ENCODE results near the gene SAMD4B.
A peak's percentile ranks its signal among the peaks of the same experiment; 100 is the strongest.
"Not testable (repeated sequence)": the region's sequence is repeated elsewhere in the genome, so short reads cannot be mapped to it uniquely, and the experiment has no call there.

Gene SAMD4B

GRCh38 chr19:39327363-39328045 lies 14.7 kb upstream of the SAMD4B start:
- no peak overlapping the region for H3K4me3 ChIP-seq (ENCODE audit: low read depth, low read length)
- DNase-seq (ENCODE audit: low read depth) = no peak
- TF ChIP-seq CTCF (IDR thresholded peaks at IDR 0.05; ENCODE audit: low read depth, low read length, missing control alignments) = no peak

- no peak for DNase-seq (ENCODE audit: low read depth)
- TF ChIP-seq CTCF (IDR thresholded peaks at IDR 0.05; ENCODE audit: low read depth, low read length, missing control alignments) = peak; percentile 90
- no peak overlapping the region for H3K4me3 ChIP-seq (ENCODE audit: low read depth, low read length)
These were observed 14.0 kb upstream of the SAMD4B start for GRCh38 chr19:39328046-39328705.

- H3K4me3 ChIP-seq (ENCODE audit: low read depth, low read length) = no peak overlapping the region
- DNase-seq (ENCODE audit: low read depth) = no peak
- TF ChIP-seq CTCF (IDR thresholded peaks at IDR 0.05; ENCODE audit: low read depth, low read length, missing control alignments) = no peak
These were observed 12.3 kb upstream of the SAMD4B start for GRCh38 chr19:39329948-39330347.

- TF ChIP-seq CTCF (IDR thresholded peaks at IDR 0.05; ENCODE audit: low read depth, low read length, missing control alignments) = no peak
- no peak for DNase-seq (ENCODE audit: low read depth)
- H3K4me3 ChIP-seq (ENCODE audit: low read depth, low read length) = no peak overlapping the region
These were observed 9.9 kb upstream of the SAMD4B start for GRCh38 chr19:39332293-39332692.

- not testable (repeated sequence) for DNase-seq (ENCODE audit: low read depth); H3K4me3 ChIP-seq (ENCODE audit: low read depth, low read length)
These were observed 9.5 kb upstream of the SAMD4B start for GRCh38 chr19:39332738-39333137.

GRCh38 chr19:39333507-39333906 lies 8.7 kb upstream of the SAMD4B start:
- no peak for TF ChIP-seq CTCF (IDR thresholded peaks at IDR 0.05; ENCODE audit: low read depth, low read length, missing control alignments)
- no peak for DNase-seq (ENCODE audit: low read depth)

GRCh38 chr19:39334444-39334976 lies 7.7 kb upstream of the SAMD4B start:
- no peak for DNase-seq (ENCODE audit: low read depth)
- H3K4me3 ChIP-seq (ENCODE audit: low read depth, low read length) = peak overlapping the region; percentile 69
- no peak for TF ChIP-seq CTCF (IDR thresholded peaks at IDR 0.05; ENCODE audit: low read depth, low read length, missing control alignments)

More at GRCh38 chr19:39333507-39333906, 8.7 kb upstream of the SAMD4B start:
- H3K4me3 ChIP-seq (ENCODE audit: low read depth, low read length) = no peak overlapping the region

Measured in GM12864 (cell line).